HG02884 (cell line): ENCODE measurements around the gene SLC25A51.

Source experiments
- ATAC-seq: cut with Tn5 transposase; IDR thresholded peaks from one replicate; pipeline ENCODE4 v1.9.1; 2021; ENCODE audit warnings: mild to moderate bottlenecking, moderate library complexity; ENCODE audit not compliant: unreplicated experiment

SLC25A51 gene

GRCh38 chr9:37937366-37937765 is 33.4 kb upstream of the SLC25A51 start:
- ATAC-seq, result no peak

GRCh38 chr9:37936965-37937364 is 33.0 kb upstream of the SLC25A51 start:
- ATAC-seq, result no peak

- ATAC-seq, result no peak
Observed at GRCh38 chr9:37936376-37936775, 32.4 kb upstream of the SLC25A51 start.

- no peak for ATAC-seq
Observed at GRCh38 chr9:37935096-37935495, 31.2 kb upstream of the SLC25A51 start.

GRCh38 chr9:37931592-37931991 is 27.7 kb upstream of the SLC25A51 start:
- no peak for ATAC-seq

- ATAC-seq, result no peak
Observed at GRCh38 chr9:37929441-37929895, 25.5 kb upstream of the SLC25A51 start.

- no peak for ATAC-seq
Observed at GRCh38 chr9:37928552-37929430, 24.9 kb upstream of the SLC25A51 start.

GRCh38 chr9:37927601-37928551 is 23.9 kb upstream of the SLC25A51 start:
- ATAC-seq, result no peak

GRCh38 chr9:37927132-37927531 is 23.2 kb upstream of the SLC25A51 start:
- no peak for ATAC-seq

GRCh38 chr9:37926737-37927118 is 22.8 kb upstream of the SLC25A51 start:
- no peak for ATAC-seq

- ATAC-seq, result no peak
Observed at GRCh38 chr9:37925786-37926736, 22.1 kb upstream of the SLC25A51 start.

GRCh38 chr9:37925006-37925405 is 21.1 kb upstream of the SLC25A51 start:
- ATAC-seq, result no peak

- no peak for ATAC-seq
Observed at GRCh38 chr9:37924538-37924937, 20.6 kb upstream of the SLC25A51 start.

GRCh38 chr9:37923796-37924427 is 20.0 kb upstream of the SLC25A51 start:
- ATAC-seq, result no peak

- no peak for ATAC-seq
Observed at GRCh38 chr9:37923118-37923795, 19.3 kb upstream of the SLC25A51 start.

- no peak for ATAC-seq
Observed at GRCh38 chr9:37922363-37923117, 18.6 kb upstream of the SLC25A51 start.

- no peak for ATAC-seq
Observed at GRCh38 chr9:37921546-37922300, 17.8 kb upstream of the SLC25A51 start.

GRCh38 chr9:37921168-37921510 is 17.2 kb upstream of the SLC25A51 start:
- no peak for ATAC-seq
